NCI-H69 (cell line): ENCODE data around the gene TTC29.
A peak's percentile ranks its signal among the peaks of the same experiment; 100 is the strongest.
"Not testable (repeated sequence)": the region's sequence is repeated elsewhere in the genome, so short reads cannot be mapped to it uniquely, and the experiment has no call there.

ENCODE experiments used
- DNase-seq: peaks from one replicate; lab custom pipeline; 2025; lab: John Stamatoyannopoulos, UW

The TTC29 gene

DNA sequence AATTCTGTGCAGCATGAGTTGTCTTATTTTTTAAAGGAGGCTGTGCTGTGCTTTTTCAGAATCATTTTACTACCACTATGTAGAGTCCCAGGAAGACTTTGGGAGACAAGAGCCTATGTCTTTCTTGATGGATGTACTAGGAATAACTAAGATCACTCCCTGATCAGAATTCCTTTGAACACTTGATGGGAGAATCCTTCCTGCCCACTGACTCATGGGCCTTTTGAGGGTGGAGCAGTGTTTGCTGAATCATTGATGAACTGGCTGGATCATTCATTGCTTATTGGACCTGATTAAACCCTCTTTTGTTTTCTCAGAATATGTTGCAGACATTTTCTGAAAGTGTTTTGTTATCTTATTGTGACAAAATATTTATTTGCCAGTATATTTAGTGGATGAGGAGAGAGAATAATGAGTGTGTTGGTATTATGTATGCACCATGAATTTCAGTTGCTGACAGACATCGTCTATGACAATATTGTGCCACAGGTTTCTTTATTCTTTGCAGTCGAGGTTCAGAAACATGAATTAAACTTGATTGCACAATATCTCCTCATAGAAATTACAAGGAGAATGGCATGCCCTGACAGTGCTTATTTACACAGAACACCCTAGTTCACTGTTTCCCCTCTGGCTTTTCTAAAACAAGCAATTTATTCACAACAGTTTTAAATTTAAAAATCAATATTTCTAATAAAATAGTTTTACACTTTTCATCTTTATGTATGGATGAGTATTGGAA, 270.7 kb downstream of the TTC29 start:
- DNase-seq: no peak

DNA sequence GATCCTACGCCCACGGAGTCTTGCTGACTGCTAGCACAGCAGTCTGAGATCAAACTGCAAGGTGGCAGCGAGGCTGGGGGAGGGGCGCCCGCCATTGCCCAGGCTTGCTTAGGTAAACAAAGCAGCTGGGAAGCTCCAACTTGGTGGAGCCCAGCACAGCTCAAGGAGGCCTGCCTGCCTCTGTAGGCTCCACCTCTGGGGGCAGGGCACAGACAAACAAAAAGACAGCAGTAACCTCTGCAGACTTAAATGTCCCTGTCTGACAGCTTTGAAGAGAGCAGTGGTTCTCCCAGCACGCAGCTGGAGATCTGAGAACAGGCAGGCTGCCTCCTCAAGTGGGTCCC, 281.7 kb downstream of the TTC29 start:
- DNase-seq: not testable (repeated sequence)

DNA sequence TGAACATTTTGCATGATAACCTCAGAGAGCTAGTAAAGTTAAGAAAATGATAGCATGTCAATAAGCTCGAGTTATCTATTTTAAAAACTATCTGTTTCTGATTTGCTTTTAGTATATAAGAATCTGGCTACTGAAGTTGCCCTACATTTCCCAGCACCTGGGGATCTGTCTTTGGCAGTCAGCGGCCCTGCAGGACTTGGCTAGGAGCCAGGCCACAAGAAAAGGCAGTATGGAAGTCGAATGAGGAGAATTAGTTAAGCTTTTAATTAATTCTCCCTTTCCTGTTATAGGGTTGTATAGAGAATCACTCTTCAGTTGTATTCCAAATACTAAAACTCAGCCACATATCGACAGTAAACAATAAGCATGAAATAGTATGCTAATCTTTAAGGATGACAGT, 284.3 kb downstream of the TTC29 start:
- peak; percentile 2 for DNase-seq
